Measurements from ENCODE around the gene HOXB2.

DNA sequence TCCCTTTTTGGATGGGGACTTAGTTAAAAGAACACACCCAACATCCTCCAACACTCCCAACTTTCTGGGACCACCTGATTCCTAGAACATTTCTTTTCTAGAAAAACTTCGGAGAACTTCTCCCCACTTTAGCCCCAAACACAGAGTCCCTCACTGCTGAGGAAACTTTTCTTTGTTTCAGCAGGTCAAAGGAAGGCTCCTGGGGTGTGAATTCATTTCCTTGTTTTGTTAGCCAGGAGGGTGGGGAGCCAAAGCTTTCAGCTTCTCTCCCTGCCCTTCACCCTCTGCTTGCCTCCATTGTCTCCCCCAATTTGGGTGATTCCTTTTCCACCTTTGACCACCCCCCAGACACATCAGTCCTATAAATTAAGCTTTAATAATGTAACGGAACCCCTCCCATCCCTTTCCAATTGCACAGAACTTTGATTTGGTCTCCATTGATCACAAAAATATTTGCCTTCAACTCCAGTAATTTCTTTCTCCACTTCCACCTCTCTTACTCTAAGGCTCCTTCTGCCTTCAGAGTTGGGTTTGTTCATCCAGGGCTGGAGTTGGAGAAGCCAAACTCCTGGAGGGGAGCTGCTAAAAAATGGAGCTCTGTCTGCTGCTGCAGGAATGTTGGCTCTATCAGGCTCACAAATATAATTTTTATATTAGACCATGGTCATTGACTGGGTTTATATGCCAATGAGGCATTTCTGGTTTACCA lies 22.9 kb upstream of the HOXB2 start:
- TF ChIP-seq, protein P1, sequence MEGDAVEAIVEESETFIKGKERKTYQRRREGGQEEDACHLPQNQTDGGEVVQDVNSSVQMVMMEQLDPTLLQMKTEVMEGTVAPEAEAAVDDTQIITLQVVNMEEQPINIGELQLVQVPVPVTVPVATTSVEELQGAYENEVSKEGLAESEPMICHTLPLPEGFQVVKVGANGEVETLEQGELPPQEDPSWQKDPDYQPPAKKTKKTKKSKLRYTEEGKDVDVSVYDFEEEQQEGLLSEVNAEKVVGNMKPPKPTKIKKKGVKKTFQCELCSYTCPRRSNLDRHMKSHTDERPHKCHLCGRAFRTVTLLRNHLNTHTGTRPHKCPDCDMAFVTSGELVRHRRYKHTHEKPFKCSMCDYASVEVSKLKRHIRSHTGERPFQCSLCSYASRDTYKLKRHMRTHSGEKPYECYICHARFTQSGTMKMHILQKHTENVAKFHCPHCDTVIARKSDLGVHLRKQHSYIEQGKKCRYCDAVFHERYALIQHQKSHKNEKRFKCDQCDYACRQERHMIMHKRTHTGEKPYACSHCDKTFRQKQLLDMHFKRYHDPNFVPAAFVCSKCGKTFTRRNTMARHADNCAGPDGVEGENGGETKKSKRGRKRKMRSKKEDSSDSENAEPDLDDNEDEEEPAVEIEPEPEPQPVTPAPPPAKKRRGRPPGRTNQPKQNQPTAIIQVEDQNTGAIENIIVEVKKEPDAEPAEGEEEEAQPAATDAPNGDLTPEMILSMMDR (IDR thresholded peaks at IDR 0.05) = no peak
- no peak for TF ChIP-seq EZH2 (IDR thresholded peaks at IDR 0.05; ENCODE audit: borderline replicate concordance, insufficient read depth, low read depth, low read length, poor library complexity, severe bottlenecking)
